SK-N-SH (cell line): ENCODE data around the gene HOXC5. TPM values are rescaled to one million over a fixed set of nuclear protein-coding genes. Genes with fewer than 3 reads are reported as not detected.

Source experiments
- CTCF ChIA-PET: fragments of 300-600, 350-600 bp; formaldehyde crosslinking; extraction: SDS; loops from one replicate; lab custom pipeline; 2021; lab: Yijun Ruan, JAX
- POLR2A ChIA-PET: fragments of 350-600 bp; sonication (Branson Sonifier 250); formaldehyde crosslinking; extraction: SDS; loops from one replicate; lab custom pipeline; 2020; ENCODE audit warnings: antibody characterized with exemption, inconsistent platforms; lab: Yijun Ruan, JAX
- DNase-seq: peaks from one replicate; pipeline ENCODE4 v3.0.0; 2012
- H2AFZ ChIP-seq: fragments of 200-600 bp; sonication (generic); 2 replicates; pipeline ENCODE4 v1.8.1; 2016; ENCODE audit warnings: antibody characterized with exemption, mild to moderate bottlenecking, low read depth
- H3F3A ChIP-seq: fragments of 200-600 bp; sonication (generic); replicated peaks from 2 replicates; pipeline ENCODE3; 2016; ENCODE audit warnings: antibody characterized with exemption, mild to moderate bottlenecking; ENCODE audit not compliant: insufficient read depth
- H3K27ac ChIP-seq, 2 experiments: fragments of 200-500 bp in 1 of 2; fragments of 200-600 bp in 1 of 2; sonication (Bioruptor generic) in 1 of 2; sonication (generic), shearing (Covaris generic) in 1 of 2; 2 replicates each; pipeline versions ENCODE4 v1.5.1 to v1.6.1; 2014 to 2016; ENCODE audit warnings: low read depth in 2 of 2, inconsistent platforms in 1 of 2, low read length in 1 of 2, mild to moderate bottlenecking in 1 of 2, mixed read lengths in 1 of 2
- H3K27me3 ChIP-seq: fragments of 200-600 bp; sonication (generic), shearing (Covaris generic); 2 replicates; pipeline ENCODE4 v1.6.1; 2016; ENCODE audit warnings: mixed run types; ENCODE audit not compliant: insufficient read depth
- H3K36me3 ChIP-seq, 2 experiments: fragments of 200-500 bp in 1 of 2; fragments of 200-600 bp in 1 of 2; sonication (Bioruptor generic) in 1 of 2; sonication (generic) in 1 of 2; replicated peaks in 1 of 2; 2 replicates each; pipeline versions ENCODE3 to v1.5.1; 2014 to 2016; ENCODE audit warnings: low read length in 1 of 2, mild to moderate bottlenecking in 1 of 2; ENCODE audit not compliant: insufficient read depth in 2 of 2, control insufficient read depth in 1 of 2
- H3K4me1 ChIP-seq, 2 experiments: fragments of 200-500 bp in 1 of 2; fragments of 200-600 bp in 1 of 2; sonication (Bioruptor generic) in 1 of 2; sonication (generic), shearing (Covaris generic) in 1 of 2; 2 replicates each; pipeline versions ENCODE4 v1.5.1 to v1.6.1; 2014 to 2016; ENCODE audit warnings: low read depth in 1 of 2, low read length in 1 of 2, mixed run types in 1 of 2; ENCODE audit not compliant: insufficient read depth in 2 of 2, control insufficient read depth in 1 of 2
- H3K4me2 ChIP-seq: fragments of 200-600 bp; sonication (generic), shearing (Covaris generic); 2 replicates; pipeline ENCODE4 v1.6.1; 2017; ENCODE audit warnings: mixed run types
- H3K4me3 ChIP-seq, 2 experiments: fragments of 200-500 bp in 1 of 2; fragments of 200-600 bp in 1 of 2; sonication (Bioruptor generic) in 1 of 2; sonication (generic), shearing (Covaris generic) in 1 of 2; 2 replicates each; pipeline versions ENCODE4 v1.5.1 to v1.8.1; 2014 to 2016; ENCODE audit warnings: low read depth in 2 of 2, inconsistent platforms in 1 of 2, low read length in 1 of 2, mild to moderate bottlenecking in 1 of 2, mixed read lengths in 1 of 2, moderate library complexity in 1 of 2
- H3K79me2 ChIP-seq: fragments of 200-600 bp; sonication (generic); 2 replicates; pipeline ENCODE4 v1.8.1; 2017; ENCODE audit warnings: mild to moderate bottlenecking; ENCODE audit not compliant: insufficient read depth
- H3K9ac ChIP-seq: fragments of 200-600 bp; sonication (generic); 2 replicates; pipeline ENCODE4 v1.6.1; 2017; ENCODE audit warnings: mixed run types
- H3K9me2 ChIP-seq: fragments of 200-600 bp; sonication (generic); 2 replicates; pipeline ENCODE4 v1.6.1; 2017; ENCODE audit warnings: mixed run types
- H3K9me3 ChIP-seq: fragments of 200-600 bp; sonication (generic); 2 replicates; pipeline ENCODE4 v1.6.1; 2017; ENCODE audit warnings: mixed run types, mild to moderate bottlenecking, moderate library complexity
- H4K20me1 ChIP-seq: fragments of 200-600 bp; sonication (generic); 2 replicates; pipeline ENCODE4 v1.6.1; 2017; ENCODE audit warnings: mild to moderate bottlenecking, mixed run types; ENCODE audit not compliant: insufficient read depth
- FOSL2 ChIP-seq: IDR thresholded peaks from 2 replicates; pipeline ENCODE4 v1.4.0; 2012; ENCODE audit warnings: low read depth, mild to moderate bottlenecking, moderate library complexity, borderline replicate concordance
- FOXM1 ChIP-seq: IDR thresholded peaks from 2 replicates; pipeline ENCODE4 v1.4.0; 2012; ENCODE audit warnings: low read depth, mild to moderate bottlenecking
- GATA2 ChIP-seq: sonication (generic); formaldehyde crosslinking; IDR thresholded peaks from 2 replicates; pipeline ENCODE4 v1.5.0; 2020; ENCODE audit warnings: mild to moderate bottlenecking, missing genetic modification reagents
- MAX ChIP-seq: IDR thresholded peaks from 2 replicates; pipeline ENCODE4 v1.4.0; 2012; ENCODE audit warnings: low read depth
- NRF1 ChIP-seq: IDR thresholded peaks from 2 replicates; pipeline ENCODE4 v1.6.1; 2012; ENCODE audit warnings: low read depth, mild to moderate bottlenecking, low read length
- WGBS: methylation state at CpG from one replicate; pipeline ENCODE4 v1.1.6; 2017; ENCODE audit warnings: low lambda C conversion rate; 5-methylcytosine and 5-hydroxymethylcytosine counted together
- polyA plus RNA-seq, 3 experiments: library from polyadenylated mRNA; depleted of rRNA; stranded (reverse); fragments of >200 nt; gene quantifications; 2 replicates each; pipeline ENCODE4 v1.2.3, GENCODE V29; 2012
- TF ChIP-seq, protein P1 (sequence below): fragments of 150-350 bp; IDR thresholded peaks from 2 replicates; pipeline ENCODE4 v1.6.1; 2017; ENCODE audit warnings: antibody characterized with exemption, low read length, low read depth, borderline replicate concordance
- TF ChIP-seq, protein P2 (sequence below): fragments of 200-600 bp; sonication (generic); IDR thresholded peaks from 2 replicates; pipeline ENCODE4 v1.6.1; 2017; ENCODE audit warnings: antibody characterized with exemption, mild to moderate bottlenecking, moderate library complexity
- TF ChIP-seq, protein P3 (sequence below): IDR thresholded peaks from 2 replicates; pipeline ENCODE4 v1.4.0; 2012; ENCODE audit warnings: low read depth, borderline replicate concordance

The HOXC5 gene
- polyA plus RNA-seq, 1 of the 3 experiments (the other 2 are of a cell fraction), result 2.1 TPM

DNA sequence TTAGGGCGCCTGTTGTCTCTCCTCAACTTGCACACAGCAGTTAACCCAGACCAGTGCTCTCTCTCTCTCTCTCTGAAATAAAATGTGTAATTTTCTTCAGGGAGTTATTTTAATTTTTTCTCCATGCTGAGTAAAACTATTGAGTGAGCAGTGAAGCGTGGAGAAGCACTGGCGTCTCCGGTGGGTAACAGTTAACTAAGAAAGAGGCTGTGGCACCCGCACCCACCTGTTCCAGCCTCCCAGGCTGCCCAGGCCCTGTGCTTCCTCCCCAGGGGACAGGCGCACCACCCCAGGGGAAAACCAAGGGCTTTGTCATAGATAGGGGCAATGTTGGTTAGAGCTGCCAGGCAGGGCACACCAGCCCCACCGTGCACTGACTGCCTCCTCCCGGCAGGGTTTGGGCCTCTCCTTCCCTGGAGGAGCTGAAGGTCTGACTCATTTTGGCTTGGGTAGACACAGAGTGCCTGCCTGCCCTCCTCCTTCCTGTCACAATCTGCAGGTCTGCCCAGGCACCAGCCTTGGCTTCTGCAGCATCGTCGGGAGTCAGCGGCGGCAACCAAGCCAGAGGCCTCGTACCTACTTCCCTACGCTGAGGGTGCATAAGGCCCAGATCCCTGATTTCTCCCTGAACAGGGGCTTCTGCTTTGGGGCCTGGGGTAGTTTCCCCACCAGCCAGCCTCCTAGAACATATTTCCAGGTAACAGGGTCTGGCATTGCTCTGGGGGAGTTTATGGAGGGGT, 3.9 kb downstream of the HOXC5 start:
- Histone ChIP-seq H3K36me3 (no peaks in the 10 kb centered on the region), H3K27me3 (no peaks in the 10 kb centered on the region), H3K9me2 (no peaks in the 10 kb centered on the region), H3F3A (peaks cover 8% of the 10 kb centered on the region), H3K4me2 (no peak overlapping the region), H3K4me3 (no peak overlapping the region), H3K27ac (no peak overlapping the region; a peak in 1 of 4 replicates), H2AFZ (no peak overlapping the region), H3K9me3 (no peaks in the 10 kb centered on the region), H3K79me2 (no peaks in the 10 kb centered on the region), H3K4me1 (peaks cover 0 to 46% of the 10 kb centered on the region in 2 experiments; a peak in 1 of 4 replicates), H4K20me1 (no peaks in the 10 kb centered on the region), H3K9ac (no peak overlapping the region)
- WGBS, result 98% methylated on average over 10 of the region's 14 CpGs
- TF ChIP-seq FOXM1 (no peak), FOSL2 (peak; percentile 20; the same call in 1 of the 2 replicates), GATA2 (CRISPR knock-in tag) (no peak), NRF1 (no peak), MAX (no peak)
- TF ChIP-seq, protein P1, sequence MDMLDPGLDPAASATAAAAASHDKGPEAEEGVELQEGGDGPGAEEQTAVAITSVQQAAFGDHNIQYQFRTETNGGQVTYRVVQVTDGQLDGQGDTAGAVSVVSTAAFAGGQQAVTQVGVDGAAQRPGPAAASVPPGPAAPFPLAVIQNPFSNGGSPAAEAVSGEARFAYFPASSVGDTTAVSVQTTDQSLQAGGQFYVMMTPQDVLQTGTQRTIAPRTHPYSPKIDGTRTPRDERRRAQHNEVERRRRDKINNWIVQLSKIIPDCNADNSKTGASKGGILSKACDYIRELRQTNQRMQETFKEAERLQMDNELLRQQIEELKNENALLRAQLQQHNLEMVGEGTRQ, result no peak
- TF ChIP-seq, protein P2, sequence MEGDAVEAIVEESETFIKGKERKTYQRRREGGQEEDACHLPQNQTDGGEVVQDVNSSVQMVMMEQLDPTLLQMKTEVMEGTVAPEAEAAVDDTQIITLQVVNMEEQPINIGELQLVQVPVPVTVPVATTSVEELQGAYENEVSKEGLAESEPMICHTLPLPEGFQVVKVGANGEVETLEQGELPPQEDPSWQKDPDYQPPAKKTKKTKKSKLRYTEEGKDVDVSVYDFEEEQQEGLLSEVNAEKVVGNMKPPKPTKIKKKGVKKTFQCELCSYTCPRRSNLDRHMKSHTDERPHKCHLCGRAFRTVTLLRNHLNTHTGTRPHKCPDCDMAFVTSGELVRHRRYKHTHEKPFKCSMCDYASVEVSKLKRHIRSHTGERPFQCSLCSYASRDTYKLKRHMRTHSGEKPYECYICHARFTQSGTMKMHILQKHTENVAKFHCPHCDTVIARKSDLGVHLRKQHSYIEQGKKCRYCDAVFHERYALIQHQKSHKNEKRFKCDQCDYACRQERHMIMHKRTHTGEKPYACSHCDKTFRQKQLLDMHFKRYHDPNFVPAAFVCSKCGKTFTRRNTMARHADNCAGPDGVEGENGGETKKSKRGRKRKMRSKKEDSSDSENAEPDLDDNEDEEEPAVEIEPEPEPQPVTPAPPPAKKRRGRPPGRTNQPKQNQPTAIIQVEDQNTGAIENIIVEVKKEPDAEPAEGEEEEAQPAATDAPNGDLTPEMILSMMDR, result peak; percentile 22
- TF ChIP-seq, protein P3, sequence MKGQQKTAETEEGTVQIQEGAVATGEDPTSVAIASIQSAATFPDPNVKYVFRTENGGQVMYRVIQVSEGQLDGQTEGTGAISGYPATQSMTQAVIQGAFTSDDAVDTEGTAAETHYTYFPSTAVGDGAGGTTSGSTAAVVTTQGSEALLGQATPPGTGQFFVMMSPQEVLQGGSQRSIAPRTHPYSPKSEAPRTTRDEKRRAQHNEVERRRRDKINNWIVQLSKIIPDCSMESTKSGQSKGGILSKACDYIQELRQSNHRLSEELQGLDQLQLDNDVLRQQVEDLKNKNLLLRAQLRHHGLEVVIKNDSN, result no peak
- POLR2A ChIA-PET, result interaction anchor here (3.4 kb wide), 1 partner anchor 16 kb away, joined by 25 read pairs; the partner anchor contains the start of gene HOXC4
- CTCF ChIA-PET, result interaction anchor here (1.0 to 23.2 kb wide), 7 partner anchors 12 to 171 kb away, joined by 3 to 548 read pairs (median 5); partner anchors contain the start of genes HOXC4 and SMUG1
- no peak for DNase-seq
